Spleen (tissue), 11 donors: ENCODE measurements around the gene CCL21. TPM values are rescaled to one million over a fixed set of nuclear protein-coding genes. Genes with fewer than 3 reads are reported as not detected.

Experiments
- DNase-seq: peaks from one replicate; pipeline ENCODE4 v3.0.0-alpha.2; 2020
- H3K27ac ChIP-seq, 8 donors: fragments of 200-600 bp; sonication (generic) in 7 of 8; 1 replicate in 4 of 8; 2 replicates in 4 of 8; pipeline versions ENCODE4 v1.5.0 to v1.8.0; 2016 to 2021; ENCODE audit warnings: inconsistent platforms in 4 of 8, mild to moderate bottlenecking in 4 of 8, moderate library complexity in 1 of 8
- H3K27me3 ChIP-seq, 7 donors: fragments of 200-600 bp; sonication (generic) in 6 of 7; replicated peaks in 1 of 7; 1 replicate in 4 of 7; 2 replicates in 3 of 7; pipeline versions ENCODE4 v1.5.0 to v1.8.0; 2016 to 2021; ENCODE audit warnings: inconsistent platforms in 3 of 7, mild to moderate bottlenecking in 1 of 7
- H3K36me3 ChIP-seq, 6 donors: fragments of 200-600 bp; sonication (generic) in 5 of 6; 1 replicate in 4 of 6; 2 replicates in 2 of 6; pipeline versions ENCODE4 v1.5.0 to v1.8.0; 2016 to 2021; ENCODE audit warnings: inconsistent platforms in 2 of 6
- H3K4me1 ChIP-seq, 6 donors: fragments of 200-600 bp; sonication (generic) in 5 of 6; 1 replicate in 3 of 6; 2 replicates in 3 of 6; pipeline versions ENCODE4 v1.5.0 to v1.8.0; 2016 to 2021; ENCODE audit warnings: inconsistent platforms in 3 of 6
- H3K4me3 ChIP-seq, 8 donors: fragments of 200-600 bp; sonication (generic) in 7 of 8; 1 replicate in 4 of 8; 2 replicates in 4 of 8; pipeline versions ENCODE4 v1.5.0 to v1.8.0; 2016 to 2021; ENCODE audit warnings: inconsistent platforms in 4 of 8, mild to moderate bottlenecking in 4 of 8, moderate library complexity in 2 of 8
- H3K9me3 ChIP-seq, 8 donors: fragments of 200-600 bp; sonication (generic) in 7 of 8; 1 replicate in 4 of 8; 2 replicates in 4 of 8; pipeline versions ENCODE4 v1.5.0 to v1.8.0; 2016 to 2021; ENCODE audit warnings: inconsistent platforms in 4 of 8
- POLR2A ChIP-seq, 3 donors: fragments of 450-650 bp; IDR thresholded peaks; one replicate each; pipeline ENCODE4 v1.5.1; 2017; ENCODE audit warnings: antibody characterized with exemption in 3 of 3, mild to moderate bottlenecking in 1 of 3
- POLR2AphosphoS5 ChIP-seq, 3 donors: sonication (generic); formaldehyde crosslinking; IDR thresholded peaks; one replicate each; pipeline ENCODE4 v1.5.1; 2017; ENCODE audit warnings: antibody characterized with exemption in 3 of 3
- WGBS, 5 donors: extraction: QIAGEN DNeasy Blood & Tissue Kit in 3 of 5; methylation state at CpG; one replicate each; pipeline versions ENCODE4 v1.1.5 to v1.1.7; 2013 to 2018; 5-methylcytosine and 5-hydroxymethylcytosine counted together
- intact Hi-C: fragments of 100-400 bp; cut with DNase I; formaldehyde crosslinking; loops from one replicate; pipeline ENCODE4 v1.15.0; 2023; ENCODE audit warnings: low total_unique reads
- polyA plus RNA-seq, 3 donors: library from polyadenylated mRNA; stranded (reverse); fragments of 200-250 nt; gene quantifications; one replicate each; pipeline ENCODE4 v1.2.1, GENCODE V29; 2013
- total RNA-seq, 7 donors: library from RNA; depleted of rRNA in 3 of 7; stranded (reverse); fragments of >200 nt in 3 of 7; fragmentation: NEBNext Ultra II Directional in 4 of 7; extraction: Animal tissue kit (Norgen Biotek cat#: 25700) in 4 of 7; gene quantifications; one replicate each; pipeline versions ENCODE4 v1.1.0 to v1.2.1, GENCODE V29; 2016 to 2021
- TF ChIP-seq, protein P1 (sequence below), 11 experiments: fragments of 200-600 bp in 7 of 11; fragments of 450-650 bp in 4 of 11; sonication (generic) in 4 of 11; IDR thresholded peaks in 8 of 11; conservative IDR thresholded peaks in 3 of 11; 1 replicate in 7 of 11; 2 replicates in 4 of 11; pipeline versions ENCODE4 v1.4.0 to v1.8.0; 2016 to 2021; ENCODE audit warnings: antibody characterized with exemption in 11 of 11, inconsistent platforms in 4 of 11, mild to moderate bottlenecking in 1 of 11
- donor health status: healthy with polysubstance abuse.
- donor health status: DM: no; HTN: no; CAD: no; lungs with moderate emphysema.
- donor health status: DM: no; HTN: no; CAD: no.
- donor health status: Bipolar disorder and iron deficiency.
- donor health status: healthy.
- donor health status: DM: no; HTN: no; CAD: no.
- donor health status: DM: yes; HTN: yes; CAD: no.

CCL21 gene
- total and polyA plus RNA-seq, 10 donors: 45.1 to 367 (median 186) TPM

DNA sequence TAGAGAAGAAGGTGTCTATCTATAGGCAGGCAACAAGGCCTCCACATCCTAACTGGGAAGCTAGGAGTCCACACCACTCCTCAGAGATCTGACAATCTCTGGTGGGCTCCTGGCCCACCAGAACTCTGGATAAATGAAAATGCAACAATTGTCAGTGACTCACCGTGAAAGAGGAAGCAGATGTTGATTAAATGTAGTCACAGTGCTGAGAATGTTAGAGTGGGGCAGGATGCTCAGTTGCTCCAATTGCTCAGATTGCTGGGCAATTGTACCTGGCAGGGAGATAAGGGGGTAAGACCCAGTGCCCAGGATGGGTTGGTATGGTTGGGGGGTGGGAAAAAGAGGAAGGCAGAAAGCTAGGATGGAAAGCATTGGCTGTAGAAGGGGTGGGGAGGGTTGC is 23.2 kb downstream of the CCL21 start:
- peaks cover 0 to 23% (median 0%) of the 10 kb centered on the region in 6 donors for H3K4me1 ChIP-seq
- H3K36me3 ChIP-seq: peaks cover 0 to 1% (median 0%) of the 10 kb centered on the region in 6 donors
- H3K9me3 ChIP-seq: no peaks in the 10 kb centered on the region
- intact Hi-C loops: no loop called here
- H3K27me3 ChIP-seq: no peaks in the 10 kb centered on the region
- WGBS, 5 donors: 9 to 30% (median 13%) methylated on average over 1 of the region's 1 CpG
- no peak for DNase-seq
- H3K27ac ChIP-seq: no peak overlapping the region
- H3K4me3 ChIP-seq: no peak overlapping the region
- TF ChIP-seq POLR2AphosphoS5 (IDR thresholded peaks at IDR 0.05): no peak
- TF ChIP-seq, protein P1, sequence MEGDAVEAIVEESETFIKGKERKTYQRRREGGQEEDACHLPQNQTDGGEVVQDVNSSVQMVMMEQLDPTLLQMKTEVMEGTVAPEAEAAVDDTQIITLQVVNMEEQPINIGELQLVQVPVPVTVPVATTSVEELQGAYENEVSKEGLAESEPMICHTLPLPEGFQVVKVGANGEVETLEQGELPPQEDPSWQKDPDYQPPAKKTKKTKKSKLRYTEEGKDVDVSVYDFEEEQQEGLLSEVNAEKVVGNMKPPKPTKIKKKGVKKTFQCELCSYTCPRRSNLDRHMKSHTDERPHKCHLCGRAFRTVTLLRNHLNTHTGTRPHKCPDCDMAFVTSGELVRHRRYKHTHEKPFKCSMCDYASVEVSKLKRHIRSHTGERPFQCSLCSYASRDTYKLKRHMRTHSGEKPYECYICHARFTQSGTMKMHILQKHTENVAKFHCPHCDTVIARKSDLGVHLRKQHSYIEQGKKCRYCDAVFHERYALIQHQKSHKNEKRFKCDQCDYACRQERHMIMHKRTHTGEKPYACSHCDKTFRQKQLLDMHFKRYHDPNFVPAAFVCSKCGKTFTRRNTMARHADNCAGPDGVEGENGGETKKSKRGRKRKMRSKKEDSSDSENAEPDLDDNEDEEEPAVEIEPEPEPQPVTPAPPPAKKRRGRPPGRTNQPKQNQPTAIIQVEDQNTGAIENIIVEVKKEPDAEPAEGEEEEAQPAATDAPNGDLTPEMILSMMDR (IDR thresholded peaks at IDR 0.05 in 8 of 11, conservative IDR thresholded peaks at IDR 0.05 in 3 of 11): no peak
- no peak for TF ChIP-seq POLR2A (IDR thresholded peaks at IDR 0.05)

DNA sequence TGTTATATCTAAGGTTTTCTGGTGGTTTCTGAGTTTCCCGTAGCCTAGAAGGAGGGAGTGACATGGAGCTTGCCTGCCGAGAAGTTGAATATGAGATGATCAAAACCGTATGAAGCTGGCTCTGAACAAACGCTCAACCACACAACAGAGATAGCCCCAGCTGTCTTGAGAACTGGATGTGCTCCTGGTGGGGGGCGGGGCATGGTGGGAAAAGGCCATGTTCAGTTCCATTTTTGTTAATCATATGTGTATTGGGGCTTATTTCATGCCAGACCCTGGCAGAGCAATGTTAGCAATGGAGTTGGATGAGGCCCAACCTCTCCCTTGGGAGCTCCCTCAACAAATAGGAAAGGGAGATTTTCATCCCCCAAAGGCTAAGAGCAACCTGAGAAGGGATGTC is 23.7 kb downstream of the CCL21 start:
- no peaks in the 10 kb centered on the region for H3K9me3 ChIP-seq
- H3K4me1 ChIP-seq: peaks cover 0 to 18% (median 0%) of the 10 kb centered on the region in 6 donors
- 79 to 90% (median 85%) methylated on average over 5 of the region's 5 CpGs for WGBS, 5 donors
- no peak overlapping the region for H3K4me3 ChIP-seq
- TF ChIP-seq, protein P1 (IDR thresholded peaks at IDR 0.05 in 8 of 11, conservative IDR thresholded peaks at IDR 0.05 in 3 of 11): no peak
- TF ChIP-seq POLR2AphosphoS5 (IDR thresholded peaks at IDR 0.05) (no peak), POLR2A (IDR thresholded peaks at IDR 0.05) (no peak)
- H3K36me3 ChIP-seq: peaks cover 0 to 5% (median 0%) of the 10 kb centered on the region in 6 donors
- no peak for DNase-seq
- no peak overlapping the region for H3K27ac ChIP-seq
- intact Hi-C loops: no loop called here
- H3K27me3 ChIP-seq: no peaks in the 10 kb centered on the region

DNA sequence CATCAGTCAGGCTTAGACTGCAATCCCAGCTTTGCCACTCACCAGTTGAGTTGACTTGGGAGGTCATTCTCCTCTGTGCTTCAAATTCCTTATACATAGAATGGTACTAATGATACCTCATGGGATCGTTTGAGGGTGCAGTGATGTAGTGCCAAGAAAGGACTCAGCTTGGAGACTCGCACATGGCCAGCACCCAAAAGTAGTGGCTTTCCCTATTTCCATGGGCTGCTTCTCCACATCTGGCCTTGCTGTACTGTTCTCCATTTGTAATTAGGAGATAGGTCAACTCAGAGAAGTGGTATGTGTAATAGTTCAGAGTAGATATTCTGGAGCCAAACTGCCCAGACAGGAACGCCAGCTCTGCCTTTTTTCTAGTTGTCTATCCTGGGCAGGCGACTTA is 24.3 kb downstream of the CCL21 start:
- TF ChIP-seq, protein P1 (IDR thresholded peaks at IDR 0.05 in 8 of 11, conservative IDR thresholded peaks at IDR 0.05 in 3 of 11): no peak
- TF ChIP-seq POLR2A (IDR thresholded peaks at IDR 0.05) (no peak), POLR2AphosphoS5 (IDR thresholded peaks at IDR 0.05) (no peak)
- Histone ChIP-seq H3K9me3 (no peaks in the 10 kb centered on the region), H3K36me3 (peaks cover 0 to 5% (median 0%) of the 10 kb centered on the region in 6 donors), H3K27me3 (no peaks in the 10 kb centered on the region), H3K27ac (no peak overlapping the region), H3K4me1 (peaks cover 0 to 12% (median 0%) of the 10 kb centered on the region in 6 donors), H3K4me3 (no peak overlapping the region)
- no peak for DNase-seq
- intact Hi-C loops: no loop called here
- 84 to 96% (median 93%) methylated on average over 4 of the region's 4 CpGs for WGBS, 5 donors

DNA sequence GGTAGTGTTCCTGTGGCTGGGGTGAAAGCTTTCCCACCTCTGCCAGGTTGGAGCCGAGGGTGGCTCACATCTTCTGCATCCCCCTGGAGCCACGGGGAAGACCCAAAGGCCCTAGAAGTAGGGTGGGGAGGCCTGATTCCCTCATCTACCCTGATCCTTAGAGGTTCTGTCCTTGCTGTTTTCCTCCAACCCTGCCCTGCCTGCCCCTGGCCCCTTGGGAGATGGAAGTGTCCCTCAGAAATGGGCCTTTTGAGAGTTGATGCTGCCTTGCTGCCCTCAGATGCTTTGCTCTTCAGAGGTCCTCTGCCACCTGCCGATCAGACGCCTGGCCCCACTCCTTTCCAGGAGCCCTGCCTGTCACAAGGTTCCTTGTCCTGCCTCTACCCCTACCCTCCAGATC is 25.1 kb downstream of the CCL21 start:
- DNase-seq: no peak
- H3K27me3 ChIP-seq: no peaks in the 10 kb centered on the region
- no peak overlapping the region for H3K4me3 ChIP-seq
- intact Hi-C loops: no loop called here
- H3K4me1 ChIP-seq: peaks cover 0 to 9% (median 0%) of the 10 kb centered on the region in 6 donors
- no peak overlapping the region for H3K27ac ChIP-seq
- peaks cover 0 to 5% (median 0%) of the 10 kb centered on the region in 6 donors for H3K36me3 ChIP-seq
- no peaks in the 10 kb centered on the region for H3K9me3 ChIP-seq
- WGBS, 5 donors: 92 to 98% (median 95%) methylated on average over 3 to 4 of the region's 4 CpGs
- TF ChIP-seq POLR2A (IDR thresholded peaks at IDR 0.05): no peak
- no peak for TF ChIP-seq POLR2AphosphoS5 (IDR thresholded peaks at IDR 0.05)
- TF ChIP-seq, protein P1 (IDR thresholded peaks at IDR 0.05 in 8 of 11, conservative IDR thresholded peaks at IDR 0.05 in 3 of 11): no peak
